ENCODE data around the gene ARPIN.
"Not testable (repeated sequence)": the region's sequence is repeated elsewhere in the genome, so short reads cannot be mapped to it uniquely, and the experiment has no call there.

Gene ARPIN

GRCh38 chr15:89875741-89876140, 37.0 kb downstream of the ARPIN start:
- DNase-seq, result no peak

- peak; percentile 51 for DNase-seq
Measured at GRCh38 chr15:89874926-89875564, 37.7 kb downstream of the ARPIN start.

DNA sequence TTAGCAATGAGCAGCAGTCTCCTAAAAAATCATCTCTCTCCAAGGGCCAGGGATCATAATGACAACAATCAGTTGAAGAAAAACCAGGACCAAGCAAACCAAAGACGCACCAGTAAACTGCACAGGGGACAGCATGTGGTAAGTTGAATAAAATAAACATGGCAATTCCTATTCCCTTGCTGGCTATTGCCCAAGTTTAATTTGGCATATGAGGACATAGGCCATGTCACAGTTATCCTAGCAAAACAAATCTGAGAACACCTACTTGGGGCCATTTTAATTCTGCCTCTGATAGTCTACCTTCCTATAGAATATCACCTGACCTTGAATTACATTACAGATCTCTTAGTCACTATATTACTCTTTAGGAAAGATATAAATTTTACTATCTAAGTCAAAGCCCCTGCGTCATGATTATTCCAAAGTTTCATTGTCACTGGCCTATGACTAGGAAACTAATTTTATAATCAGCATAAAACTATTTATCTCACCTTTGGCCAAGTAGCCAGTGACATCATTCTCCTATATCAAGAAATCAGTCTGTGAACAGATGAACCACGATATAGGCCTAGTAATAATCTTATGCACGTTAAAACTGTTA, 42.0 kb downstream of the ARPIN start:
- no peak for DNase-seq

DNA sequence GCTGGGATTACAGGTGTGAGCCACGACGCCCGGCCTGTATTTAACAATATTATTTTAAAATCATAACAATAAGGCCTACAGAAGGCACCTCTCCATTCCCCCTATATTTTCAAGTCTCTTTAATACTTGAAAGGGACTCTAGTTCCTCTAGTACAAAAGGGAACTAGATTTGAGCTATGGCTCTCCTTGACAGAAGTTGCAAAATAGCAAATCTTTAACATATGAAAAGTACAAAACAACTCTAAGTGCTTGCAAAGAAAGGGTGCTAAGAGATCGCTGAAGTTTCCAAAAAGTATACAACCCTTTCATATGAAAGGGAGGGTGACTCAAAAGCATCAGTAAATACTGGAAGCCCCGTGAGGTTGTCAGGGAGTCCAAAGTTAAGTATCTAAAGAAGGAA, 42.7 kb downstream of the ARPIN start:
- DNase-seq, result no peak

GRCh38 chr15:89869490-89869889, 43.3 kb downstream of the ARPIN start:
- DNase-seq, result not testable (repeated sequence)

- no peak for DNase-seq
Measured at GRCh38 chr15:89864958-89865739, 47.6 kb downstream of the ARPIN start.

- DNase-seq, result no peak
Measured at GRCh38 chr15:89863918-89864317, 48.8 kb downstream of the ARPIN start.

DNA sequence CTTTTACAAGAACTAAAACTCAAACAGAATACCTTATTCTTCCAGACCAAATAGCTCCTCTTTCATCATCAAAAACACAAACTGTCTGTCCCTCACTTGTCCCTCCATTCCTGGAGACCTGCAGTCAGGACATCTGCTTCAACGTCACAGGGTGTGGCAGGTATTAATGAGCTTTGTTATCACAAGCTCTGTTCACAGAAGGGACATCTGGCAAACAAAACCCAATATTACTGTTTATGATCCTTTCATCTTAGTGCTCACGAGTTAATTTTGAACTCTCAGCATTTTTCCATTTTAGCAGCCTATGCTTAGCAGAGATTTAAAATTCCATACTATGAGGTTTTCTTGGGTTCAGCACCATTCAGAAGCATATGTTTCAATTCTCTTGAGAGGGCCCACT, 51.9 kb downstream of the ARPIN start:
- DNase-seq, result no peak

DNA sequence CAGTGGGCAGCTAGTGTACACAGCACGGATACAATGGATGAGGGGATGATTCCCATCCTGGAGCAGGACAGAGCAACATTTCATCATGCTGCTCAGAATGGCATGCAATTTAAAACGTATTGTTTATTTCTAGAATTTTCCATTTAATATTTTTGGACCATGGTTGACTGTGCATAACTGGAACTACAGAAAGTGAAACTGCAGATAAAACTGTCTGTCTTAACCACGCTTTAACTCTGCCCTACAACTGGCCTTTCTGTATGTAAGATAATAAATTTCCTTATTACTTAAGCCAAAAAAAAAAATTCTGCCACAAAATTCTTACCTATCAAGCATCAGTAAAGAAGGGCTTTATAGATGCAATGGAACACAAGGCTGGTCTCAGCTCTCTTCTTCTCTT, 52.3 kb downstream of the ARPIN start:
- DNase-seq, result no peak

DNA sequence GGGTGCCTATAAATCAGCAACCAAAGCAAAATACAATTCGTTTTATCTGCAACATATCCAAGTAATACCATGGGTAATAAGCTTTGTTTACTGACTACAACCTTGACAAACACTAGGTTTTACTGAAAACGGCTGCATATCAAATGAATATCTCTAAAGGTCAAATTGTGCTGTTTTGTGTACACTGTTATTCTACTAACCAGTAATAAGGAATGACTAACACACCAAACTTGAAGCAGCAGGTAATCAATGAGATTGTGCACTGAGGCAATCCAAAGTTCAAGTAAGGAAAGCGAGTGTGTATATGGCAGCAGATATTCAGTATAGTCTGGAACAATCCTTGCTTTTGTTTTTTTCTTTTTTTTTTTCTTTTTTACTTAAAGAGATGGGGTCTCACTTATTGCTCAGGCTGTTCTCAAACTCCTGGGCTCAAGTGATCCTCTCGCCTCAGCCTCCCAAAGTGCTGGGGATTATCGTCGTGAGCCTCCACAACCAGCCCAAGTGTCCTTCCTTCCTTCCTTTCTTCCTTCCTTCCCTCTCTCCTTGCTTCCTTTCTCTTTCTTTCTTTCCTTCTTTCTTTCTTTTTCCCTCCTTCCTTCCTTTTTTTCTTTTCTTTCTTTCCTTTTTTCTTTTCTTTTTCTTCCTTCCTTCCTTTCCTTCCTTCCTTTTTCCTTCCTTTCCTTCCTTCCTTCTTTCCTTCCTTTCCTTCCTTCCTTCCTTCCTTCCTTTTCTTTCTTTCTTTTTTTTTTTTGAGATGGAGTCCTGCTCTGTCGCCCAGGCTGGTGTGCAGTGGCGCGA, 53.9 kb downstream of the ARPIN start:
- no peak for DNase-seq

GRCh38 chr15:89857673-89858072, 55.1 kb downstream of the ARPIN start:
- DNase-seq, result no peak

GRCh38 chr15:89855948-89856347, 56.8 kb downstream of the ARPIN start:
- DNase-seq, result no peak

- not testable (repeated sequence) for DNase-seq
Measured at GRCh38 chr15:89854863-89855262, 57.9 kb downstream of the ARPIN start.

GRCh38 chr15:89852342-89852995, 60.3 kb downstream of the ARPIN start:
- no peak for DNase-seq

DNA sequence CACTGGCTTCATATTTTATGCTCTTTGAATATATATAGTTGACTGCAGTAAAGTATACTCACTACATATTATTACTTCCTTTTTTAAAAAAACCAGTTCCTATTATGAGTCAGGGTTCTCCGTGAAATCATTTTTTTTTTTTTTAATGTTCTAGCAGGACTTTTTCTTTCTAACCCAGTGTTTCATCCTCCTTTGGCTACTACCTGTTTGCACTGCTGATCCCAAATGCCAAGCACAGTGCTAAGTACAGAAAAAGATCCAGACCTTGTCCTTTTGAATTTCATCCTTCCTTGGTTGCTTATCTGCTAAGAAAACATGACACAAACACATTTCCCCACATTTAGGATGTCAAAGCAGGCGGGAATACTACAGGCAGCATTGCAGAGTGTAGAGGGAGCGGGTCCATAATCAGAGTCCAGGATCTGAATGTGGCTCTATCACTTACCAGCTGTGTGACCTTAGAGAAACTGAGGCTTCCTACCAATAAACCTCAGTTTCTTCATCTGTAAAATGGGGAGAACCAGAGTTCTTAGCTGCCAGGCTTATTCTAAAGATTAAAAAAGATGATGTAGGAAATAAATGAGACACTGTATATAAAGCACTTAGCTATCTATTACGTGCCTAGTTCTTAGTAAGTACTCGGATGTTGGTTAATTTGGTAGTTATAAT, 60.9 kb downstream of the ARPIN start:
- DNase-seq, result no peak

DNA sequence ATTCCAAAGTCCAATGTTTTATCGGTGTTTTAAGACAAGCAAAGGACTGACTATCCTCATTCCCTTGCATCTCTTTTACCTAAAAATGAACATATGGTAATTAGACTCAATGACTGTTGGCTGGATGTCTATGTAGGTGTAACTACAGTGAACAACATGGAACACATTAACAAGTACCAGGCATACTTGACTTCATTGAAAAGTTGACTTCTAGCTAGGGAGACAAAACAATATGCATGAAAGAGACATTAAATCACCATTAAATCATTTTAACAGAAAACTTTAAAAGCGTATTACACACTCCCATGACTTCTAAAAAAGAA, 63.8 kb downstream of the ARPIN start:
- DNase-seq, result no peak

DNA sequence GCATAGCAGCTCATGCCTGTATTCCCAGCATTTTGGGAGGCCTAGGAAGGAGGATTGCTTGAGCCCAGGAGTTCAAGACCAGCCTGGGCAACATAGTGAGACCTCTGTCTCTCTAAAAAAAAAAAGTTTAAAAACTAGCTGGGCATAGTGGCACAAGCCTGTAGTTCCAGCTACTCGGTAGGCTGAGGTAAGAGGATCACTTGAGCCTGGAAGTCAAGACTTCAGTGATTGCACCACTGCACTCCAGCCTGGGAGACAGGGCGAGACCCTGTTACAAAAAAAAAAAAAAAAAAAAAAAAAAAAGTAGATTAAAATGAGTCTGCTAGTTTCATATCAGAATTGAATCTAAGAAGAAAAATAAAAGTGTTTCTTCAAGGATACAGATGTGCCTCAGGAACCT, 65.7 kb downstream of the ARPIN start:
- DNase-seq, result no peak

- no peak for DNase-seq
Measured at GRCh38 chr15:89845305-89845893, 67.4 kb downstream of the ARPIN start.

Data from GF-D8 (cell line).